Panc1 (cell line): ENCODE measurements around the gene USO1.

ENCODE experiments used
- CTCF ChIP-seq: fragments of 450-650 bp; IDR thresholded peaks from 2 replicates; pipeline ENCODE4 v1.5.1; 2017; ENCODE audit warnings: mild to moderate bottlenecking
- POLR2AphosphoS5 ChIP-seq: IDR thresholded peaks from 2 replicates; pipeline ENCODE4 v1.6.1; 2012; ENCODE audit warnings: mild to moderate bottlenecking, low read depth, low read length, moderate library complexity

GRCh38 chr4:75752637-75753036 is 28.3 kb downstream of the USO1 start:
- TF ChIP-seq POLR2AphosphoS5 (no peak), CTCF (no peak)
